H1 (cell line): Measurements from ENCODE around the gene CMKLR1. TPM values are rescaled to one million over a fixed set of nuclear protein-coding genes. Genes with fewer than 3 reads are reported as not detected.

Source experiments
- TBP ChIP-seq: IDR thresholded peaks from 2 replicates; pipeline ENCODE4 v1.6.1; 2011; ENCODE audit warnings: low read depth, low read length, improper control_type of control experiment
- polyA plus RNA-seq, 7 experiments: library from polyadenylated mRNA; depleted of rRNA in 3 of 7; stranded (reverse) in 5 of 7; unstranded in 2 of 7; fragments of >200 nt in 5 of 7; fragments of 200-250 nt in 2 of 7; gene quantifications; 1 replicate in 5 of 7; 2 replicates in 1 of 7; 4 replicates in 1 of 7; pipeline versions ENCODE4 v1.2.1 to v1.2.3, GENCODE V29; 2011 to 2013; ENCODE audit warnings: missing spikeins in 2 of 7, mixed read lengths in 2 of 7
- total RNA-seq: library from RNA; stranded (reverse); fragmentation: NEBNext Ultra II Directional; extraction: Animal tissue kit (Norgen Biotek cat#: 25700); gene quantifications from 2 replicates; pipeline ENCODE4 v1.2.1, GENCODE V29; 2021
- TF ChIP-seq, protein P1 (sequence below): IDR thresholded peaks from 2 replicates; pipeline ENCODE4 v1.6.1; 2012; ENCODE audit warnings: inconsistent platforms

The CMKLR1 gene
- total and polyA plus RNA-seq, 2 of the 8 experiments (the other 6 are each of a cell fraction or from before 2014, with no cell fraction given): 2.1 to 2.8 TPM

DNA sequence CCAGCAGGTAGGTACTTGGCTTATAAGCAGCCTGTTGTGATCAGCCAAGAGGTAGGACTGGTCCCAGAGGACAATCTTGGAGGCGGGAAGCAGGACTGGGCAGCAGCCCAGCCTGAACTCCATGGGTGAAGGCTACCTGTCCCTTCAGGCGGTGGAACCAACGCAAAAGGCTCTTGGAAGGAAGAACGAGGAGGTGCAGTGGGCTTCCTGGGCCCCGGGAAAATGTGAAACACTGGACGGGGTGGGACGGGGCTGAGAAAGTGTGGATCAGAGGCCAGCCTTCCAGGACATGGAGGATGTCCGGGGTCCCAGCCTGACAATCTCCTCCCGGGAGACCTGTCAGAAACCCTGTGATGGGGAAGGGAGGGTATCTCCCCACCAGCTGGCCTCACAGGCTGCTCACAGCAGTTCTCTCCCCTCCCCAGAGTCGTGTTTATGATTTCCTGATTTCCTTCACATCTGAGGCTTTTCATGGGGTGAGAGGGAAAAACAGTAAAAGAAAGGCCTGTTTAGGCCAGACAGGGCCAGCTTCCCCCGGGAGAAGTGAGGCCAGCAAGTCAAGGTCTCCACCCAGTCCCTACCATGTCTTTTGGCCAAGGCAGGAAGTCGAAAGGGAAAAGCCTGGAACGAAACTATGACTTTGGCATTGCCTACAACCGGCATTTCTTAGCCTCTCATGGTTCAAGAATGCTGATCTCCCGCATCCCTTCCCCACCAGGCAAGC, 11.3 kb downstream of the CMKLR1 start (continued):
- TF ChIP-seq, protein P1, sequence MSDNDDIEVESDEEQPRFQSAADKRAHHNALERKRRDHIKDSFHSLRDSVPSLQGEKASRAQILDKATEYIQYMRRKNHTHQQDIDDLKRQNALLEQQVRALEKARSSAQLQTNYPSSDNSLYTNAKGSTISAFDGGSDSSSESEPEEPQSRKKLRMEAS: no peak
- TF ChIP-seq TBP: no peak
